ENCODE measurements around the gene PRR36.

- no peak for TF ChIP-seq CTCF (IDR thresholded peaks at IDR 0.05)
- no peak for TF ChIP-seq POLR2A (IDR thresholded peaks at IDR 0.05)
Measured at GRCh38 chr19:7921302-7921966, 47.2 kb upstream of the PRR36 start.

All from thyroid gland (tissue), 4 donors.